Mucosa of descending colon (tissue), 3 donors: Measurements from ENCODE around the gene GNAQ. TPM values are rescaled to one million over a fixed set of nuclear protein-coding genes. Genes with fewer than 3 reads are reported as not detected.
A peak's percentile ranks its signal among the peaks of the same experiment; 100 is the strongest.

Source experiments
- ATAC-seq: fragments of 200-7000 bp; cut with Tn5 transposase; one replicate; pipeline ENCODE4 v1.9.1; 2020; ENCODE audit warnings: mild to moderate bottlenecking, moderate library complexity
- DNase-seq, 3 donors: peaks; one replicate each; pipeline ENCODE4 v3.0.0-alpha.2; 2020
- H3K36me3 ChIP-seq: fragments of 200-600 bp; one replicate; pipeline ENCODE4 v1.8.0; 2021; ENCODE audit warnings: low read depth, mild to moderate bottlenecking
- H3K4me1 ChIP-seq: fragments of 200-600 bp; one replicate; pipeline ENCODE4 v1.8.0; 2021; ENCODE audit warnings: low read depth, mild to moderate bottlenecking
- H3K4me3 ChIP-seq: fragments of 200-600 bp; one replicate; pipeline ENCODE4 v1.8.0; 2021; ENCODE audit warnings: mild to moderate bottlenecking
- H3K9me3 ChIP-seq: fragments of 200-600 bp; one replicate; pipeline ENCODE4 v1.8.0; 2021; ENCODE audit warnings: mild to moderate bottlenecking
- intact Hi-C, 2 donors: fragments of 100-400 bp; cut with DNase I in 1 of 2; cut with micrococcal nuclease in 1 of 2; formaldehyde crosslinking; loops; one replicate each; pipeline versions ENCODE4 v1.11.0 to v1.11.1; 2022; cut with DNase I, micrococcal nuclease
- total RNA-seq, 3 donors: library from RNA; stranded (reverse); fragmentation: NEBNext Ultra II Directional in 2 of 3; extraction: Animal tissue kit (Norgen Biotek cat#: 25700) in 2 of 3; gene quantifications; one replicate each; pipeline versions ENCODE4 v1.2.1 to v1.2.4, GENCODE V29; 2021 to 2023
- TF ChIP-seq, protein P1 (sequence below): fragments of 200-600 bp; IDR thresholded peaks from one replicate; pipeline ENCODE4 v1.8.0; 2022; ENCODE audit warnings: antibody characterized with exemption, mild to moderate bottlenecking
- donor health status: DM: no; HTN: no; CAD: no; lungs with moderate emphysema.
- donor health status: DM: no; HTN: no; CAD: no.
- donor health status: DM: no; HTN: yes; CAD: no.

The GNAQ gene
- total RNA-seq, 3 donors from 2014 or later = 95.9 to 115 (median 104) TPM

DNA sequence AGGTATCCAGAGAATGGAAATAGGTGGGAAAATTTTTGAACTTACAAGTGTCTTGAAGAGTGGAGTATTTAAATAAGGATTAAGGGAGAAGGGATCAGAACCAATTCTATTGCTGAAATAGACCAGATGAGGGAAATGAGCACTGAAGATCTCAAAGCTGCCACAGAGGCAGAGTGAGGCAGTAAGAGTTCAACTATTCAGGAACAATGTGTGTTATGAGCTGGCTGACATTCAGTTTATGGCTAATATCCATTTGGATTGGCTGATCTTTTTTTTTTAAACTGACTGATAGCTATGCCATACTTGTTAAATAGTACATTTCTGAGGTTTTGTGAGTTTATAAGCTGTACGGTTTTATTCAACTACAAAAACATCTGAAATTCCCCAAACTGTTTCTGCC is 288.2 kb downstream of the GNAQ start:
- intact Hi-C loops = no loop called here
- DNase-seq = no peak
- H3K4me3 ChIP-seq = no peak overlapping the region
- TF ChIP-seq, protein P1, sequence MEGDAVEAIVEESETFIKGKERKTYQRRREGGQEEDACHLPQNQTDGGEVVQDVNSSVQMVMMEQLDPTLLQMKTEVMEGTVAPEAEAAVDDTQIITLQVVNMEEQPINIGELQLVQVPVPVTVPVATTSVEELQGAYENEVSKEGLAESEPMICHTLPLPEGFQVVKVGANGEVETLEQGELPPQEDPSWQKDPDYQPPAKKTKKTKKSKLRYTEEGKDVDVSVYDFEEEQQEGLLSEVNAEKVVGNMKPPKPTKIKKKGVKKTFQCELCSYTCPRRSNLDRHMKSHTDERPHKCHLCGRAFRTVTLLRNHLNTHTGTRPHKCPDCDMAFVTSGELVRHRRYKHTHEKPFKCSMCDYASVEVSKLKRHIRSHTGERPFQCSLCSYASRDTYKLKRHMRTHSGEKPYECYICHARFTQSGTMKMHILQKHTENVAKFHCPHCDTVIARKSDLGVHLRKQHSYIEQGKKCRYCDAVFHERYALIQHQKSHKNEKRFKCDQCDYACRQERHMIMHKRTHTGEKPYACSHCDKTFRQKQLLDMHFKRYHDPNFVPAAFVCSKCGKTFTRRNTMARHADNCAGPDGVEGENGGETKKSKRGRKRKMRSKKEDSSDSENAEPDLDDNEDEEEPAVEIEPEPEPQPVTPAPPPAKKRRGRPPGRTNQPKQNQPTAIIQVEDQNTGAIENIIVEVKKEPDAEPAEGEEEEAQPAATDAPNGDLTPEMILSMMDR = no peak
- no peaks in the 10 kb centered on the region for H3K36me3 ChIP-seq
- no peaks in the 10 kb centered on the region for H3K9me3 ChIP-seq
- H3K4me1 ChIP-seq = no peaks in the 10 kb centered on the region
- no peak for ATAC-seq

- Histone ChIP-seq H3K4me1 (no peaks in the 10 kb centered on the region), H3K4me3 (no peak overlapping the region), H3K36me3 (no peaks in the 10 kb centered on the region), H3K9me3 (no peaks in the 10 kb centered on the region)
- DNase-seq (no peak), ATAC-seq (no peak)
- TF ChIP-seq, protein P1 = no peak
- intact Hi-C loops = no loop called here
These were observed 292.7 kb downstream of the GNAQ start for GRCh38 chr9:77738932-77739331.

DNA sequence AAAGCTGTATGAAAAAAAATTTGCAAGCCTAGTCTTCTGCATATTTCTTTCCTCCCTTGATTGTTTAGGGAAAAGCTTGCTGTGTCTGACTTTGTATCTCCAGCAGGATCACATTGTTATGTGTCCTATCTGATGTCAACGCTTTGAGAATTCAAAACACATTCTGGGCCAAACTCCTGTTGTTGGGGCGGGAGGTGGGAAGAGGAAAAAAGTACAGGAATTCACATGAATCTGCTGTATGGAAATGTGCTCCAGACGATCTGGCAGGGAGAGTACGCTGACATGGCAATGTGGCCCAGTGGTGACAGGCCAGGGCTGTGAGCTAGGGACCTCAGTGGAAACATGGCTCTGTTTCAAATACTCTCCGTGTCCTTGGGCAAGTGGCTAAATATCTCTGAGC is 296.1 kb downstream of the GNAQ start:
- no peak for ATAC-seq

DNA sequence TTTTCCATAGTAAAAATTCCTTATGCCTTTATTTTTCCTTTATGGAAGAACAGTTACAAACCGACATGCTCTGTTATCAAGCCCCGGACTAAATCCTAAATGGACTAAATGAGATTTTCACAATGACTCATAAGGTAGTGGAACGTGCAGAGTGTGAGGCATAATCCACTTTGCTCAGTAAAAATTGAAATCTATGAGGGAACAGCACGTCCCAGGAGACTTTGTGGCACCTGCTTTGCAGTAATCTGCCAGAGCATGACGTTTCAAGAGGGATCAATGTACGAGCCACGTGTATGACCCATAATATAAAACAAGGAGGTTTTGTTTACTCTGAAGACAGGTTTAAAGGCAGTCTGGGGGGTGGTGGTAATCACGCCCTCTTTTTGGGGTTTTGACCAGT is 299.7 kb downstream of the GNAQ start:
- DNase-seq = no peak

More for the DNA sequence above, 296.1 kb downstream of the GNAQ start:
- no peaks in the 10 kb centered on the region for H3K4me1 ChIP-seq
- DNase-seq = no peak
- no peaks in the 10 kb centered on the region for H3K9me3 ChIP-seq
- no peak overlapping the region for H3K4me3 ChIP-seq
- intact Hi-C loops = no loop called here
- TF ChIP-seq, protein P1 = no peak
- no peaks in the 10 kb centered on the region for H3K36me3 ChIP-seq

GRCh38 chr9:77731008-77731698 is 300.5 kb downstream of the GNAQ start:
- Histone ChIP-seq H3K36me3 (no peaks in the 10 kb centered on the region), H3K4me1 (no peaks in the 10 kb centered on the region), H3K9me3 (no peaks in the 10 kb centered on the region), H3K4me3 (no peak overlapping the region)
- no peak for DNase-seq
- intact Hi-C loops = no loop called here
- ATAC-seq = no peak
- TF ChIP-seq, protein P1 = no peak

More for the DNA sequence above, 299.7 kb downstream of the GNAQ start:
- H3K36me3 ChIP-seq = no peaks in the 10 kb centered on the region
- H3K4me1 ChIP-seq = no peaks in the 10 kb centered on the region
- no peaks in the 10 kb centered on the region for H3K9me3 ChIP-seq
- TF ChIP-seq, protein P1 = no peak
- ATAC-seq = peak; percentile 79
- H3K4me3 ChIP-seq = no peak overlapping the region
- intact Hi-C loops = no loop called here
